NCI-H1417 treated with DMSO at 0.1 percent for 48 hours (cell line): ENCODE data around the gene ADAM22.
A peak's percentile ranks its signal among the peaks of the same experiment; 100 is the strongest.
"Not testable (repeated sequence)": the region's sequence is repeated elsewhere in the genome, so short reads cannot be mapped to it uniquely, and the experiment has no call there.

Experiments
- DNase-seq: peaks from one replicate; lab custom pipeline; 2025; lab: John Stamatoyannopoulos, UW

ADAM22 gene

DNA sequence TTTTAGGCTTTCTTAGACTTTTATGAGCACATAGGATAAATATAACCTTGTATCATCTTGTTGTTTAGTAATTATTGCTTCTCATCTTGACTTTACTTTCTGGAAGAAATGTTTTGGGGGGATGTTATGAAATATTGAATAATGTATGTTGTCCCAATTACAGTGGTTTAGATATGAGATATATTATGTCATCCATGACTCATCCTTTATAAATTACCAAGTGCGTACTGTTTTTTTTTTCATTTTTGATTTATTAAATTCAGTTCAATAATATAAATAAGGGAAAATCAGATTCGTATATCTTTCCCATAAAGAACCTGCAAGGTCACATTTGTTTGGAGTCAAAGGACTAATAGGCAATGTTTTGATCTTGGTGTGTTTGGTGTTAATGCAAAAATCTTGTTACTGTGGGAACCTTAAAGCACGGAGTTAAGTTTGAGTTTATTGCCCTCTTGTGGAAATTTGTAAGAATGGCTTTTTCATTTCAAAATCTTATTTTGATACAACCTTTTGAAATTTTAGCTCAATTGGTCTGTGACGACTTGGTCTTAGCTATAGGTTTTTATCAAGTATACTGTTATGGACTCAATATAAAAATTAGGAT, 177.2 kb downstream of the ADAM22 start:
- peak; percentile 29 for DNase-seq

DNA sequence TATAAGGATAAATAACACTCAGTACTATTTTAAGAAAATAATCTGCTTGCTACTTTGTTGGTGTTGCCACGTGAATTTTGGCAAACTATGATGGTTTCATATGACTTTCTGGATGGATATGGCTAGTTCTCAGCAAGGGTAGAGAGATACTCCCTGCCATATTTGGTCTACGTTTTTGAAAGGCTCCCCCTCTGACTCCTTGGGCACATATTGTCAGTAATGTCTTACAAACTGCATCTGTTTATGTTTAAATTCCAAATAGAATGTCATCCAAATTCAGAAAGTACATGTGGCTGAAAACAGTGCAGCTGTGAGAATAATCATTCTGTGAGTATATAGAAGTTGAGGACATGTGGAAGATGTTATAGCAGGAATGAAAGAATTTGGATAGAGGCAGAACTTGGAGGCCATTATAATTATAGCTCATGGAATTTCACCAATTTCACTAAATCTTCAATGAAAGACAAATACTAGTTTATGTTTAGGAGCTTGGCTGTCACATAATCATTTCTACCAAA, 178.0 kb downstream of the ADAM22 start:
- no peak for DNase-seq

DNA sequence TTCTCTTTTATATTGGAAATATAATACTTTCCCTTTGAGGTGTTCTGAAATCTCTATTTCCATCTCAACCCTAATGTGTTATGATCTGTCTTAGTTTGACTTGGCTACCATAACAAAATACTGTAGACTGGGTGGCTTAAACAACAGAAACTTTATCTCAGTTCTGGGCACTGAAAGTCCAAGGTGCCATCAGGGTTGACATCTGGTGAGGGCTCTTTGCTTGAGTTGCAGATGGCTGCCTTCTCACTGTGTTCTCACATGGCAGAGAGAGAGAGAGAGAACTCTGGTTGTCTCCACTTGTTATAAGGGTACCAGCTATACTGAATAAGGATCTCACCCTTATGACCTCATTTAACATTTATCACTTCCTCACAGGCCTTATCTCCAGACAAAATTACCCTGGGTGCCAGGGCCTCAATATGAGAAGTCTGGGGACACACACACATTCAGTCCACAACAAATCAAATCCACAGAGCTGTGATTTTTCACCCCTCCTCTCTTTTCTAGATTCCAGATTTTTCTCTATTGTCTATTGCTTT, 181.3 kb downstream of the ADAM22 start:
- DNase-seq: no peak

GRCh38 chr7:88115816-88116215, 181.8 kb downstream of the ADAM22 start:
- DNase-seq: no peak

DNA sequence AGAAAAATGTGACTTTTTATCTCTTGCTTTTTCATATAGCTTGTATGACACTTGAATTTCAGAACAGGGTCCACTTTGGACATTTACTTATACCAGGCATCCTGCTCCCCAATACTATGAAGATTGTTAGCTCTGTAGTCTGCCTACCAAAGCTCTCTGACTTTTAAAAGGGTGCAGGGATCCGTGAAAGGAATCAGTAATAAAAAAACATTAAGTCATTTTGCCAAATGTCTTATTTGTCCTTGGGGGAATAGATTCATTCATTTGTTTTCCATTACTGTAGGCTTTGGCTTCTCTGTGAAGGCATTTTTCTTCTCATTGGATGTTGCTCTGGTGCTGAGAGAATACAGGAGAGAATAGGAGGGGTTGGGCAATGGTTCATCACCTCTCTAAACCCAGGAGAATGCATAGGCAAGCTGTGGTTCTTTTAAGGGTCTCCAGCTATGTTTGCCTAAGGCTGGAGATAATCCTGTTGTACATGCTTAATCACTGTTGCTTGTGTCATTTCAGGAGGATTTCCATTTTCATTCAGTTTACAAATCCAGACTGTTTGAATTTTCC, 182.3 kb downstream of the ADAM22 start:
- DNase-seq: no peak

DNA sequence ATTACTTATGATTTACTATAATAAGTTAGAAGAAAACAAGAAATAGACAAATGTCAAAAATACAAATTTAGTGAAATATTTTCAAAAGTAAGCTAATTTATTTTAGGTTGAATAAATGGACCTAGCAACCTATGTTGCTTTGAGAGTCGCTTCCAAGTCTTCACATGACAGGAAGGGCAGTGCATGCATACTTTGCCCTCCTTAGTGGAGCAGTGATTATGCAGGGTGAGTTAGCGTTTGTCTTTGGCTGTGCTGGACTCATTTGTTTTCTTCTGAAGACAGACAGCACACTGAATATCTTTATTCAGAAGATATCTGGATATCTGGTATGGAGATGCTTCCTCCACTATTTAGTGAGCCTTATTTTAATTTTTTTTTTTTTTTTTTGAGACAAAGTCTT, 183.3 kb downstream of the ADAM22 start:
- no peak for DNase-seq

DNA sequence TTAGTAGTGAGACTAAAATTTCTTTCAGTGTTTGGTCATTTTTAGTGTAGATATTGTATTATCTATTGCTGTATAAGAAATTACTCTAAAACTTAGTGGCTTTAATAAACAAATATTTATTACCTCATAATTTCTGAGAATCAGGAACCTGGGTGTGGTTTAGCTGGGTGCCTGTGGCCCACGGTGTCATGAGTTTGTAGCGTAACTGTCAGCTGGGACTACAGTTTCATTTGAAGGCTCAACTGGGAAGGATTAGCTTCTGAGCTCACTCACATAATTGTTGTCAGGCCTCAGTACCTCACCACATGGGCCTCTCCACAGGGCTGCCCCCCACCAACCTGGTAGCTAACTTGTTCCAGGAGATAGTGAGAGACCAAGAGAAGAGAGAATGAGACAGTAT, 187.3 kb downstream of the ADAM22 start:
- no peak for DNase-seq

DNA sequence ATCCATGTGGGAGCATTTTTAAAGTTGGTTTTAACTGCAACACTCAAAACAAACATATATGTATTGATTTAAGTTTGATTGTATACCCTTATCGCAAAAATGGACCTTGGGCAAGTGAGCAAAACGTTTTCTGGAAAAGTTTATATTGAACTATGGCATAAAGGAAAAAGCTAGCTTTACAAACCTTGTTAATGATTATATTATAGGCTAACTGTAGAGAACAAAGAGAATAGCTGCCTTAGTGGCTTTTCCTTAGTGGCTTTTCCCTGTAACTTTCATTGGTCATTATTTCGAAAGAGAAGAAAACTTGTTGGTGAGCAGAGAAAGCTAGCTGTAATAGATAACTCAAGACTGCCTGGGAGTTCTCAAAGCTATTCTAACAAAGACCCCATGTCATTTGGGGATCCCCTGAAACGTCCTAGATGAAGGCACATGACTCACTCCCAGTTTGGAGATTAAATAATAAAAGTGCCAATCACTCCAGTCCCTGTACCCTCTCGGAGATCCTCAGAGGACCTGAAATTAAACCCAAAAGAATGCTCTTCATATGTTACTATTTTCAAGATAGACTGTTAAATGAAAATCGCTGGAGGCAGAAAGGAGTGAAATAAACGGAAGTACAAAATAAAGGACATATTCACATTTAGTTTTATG, 193.7 kb downstream of the ADAM22 start:
- no peak for DNase-seq

DNA sequence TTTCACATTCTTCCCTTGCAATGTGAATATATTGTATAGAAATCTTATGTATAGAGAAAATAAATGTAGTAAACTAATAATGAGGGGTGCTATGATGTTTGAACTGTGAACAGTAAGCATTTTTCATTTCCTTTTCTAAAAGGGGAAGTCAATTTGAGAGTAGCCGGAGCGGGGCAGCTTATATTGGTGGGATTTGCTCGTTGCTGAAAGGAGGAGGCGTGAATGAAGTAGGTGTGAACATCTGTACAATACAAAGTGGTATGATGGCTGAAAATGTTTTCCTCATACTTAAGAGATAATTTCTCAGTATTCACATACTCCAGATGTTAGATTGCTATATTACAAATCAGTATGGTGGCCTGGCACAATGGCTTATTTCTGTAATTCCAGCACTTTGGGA, 198.7 kb downstream of the ADAM22 start:
- no peak for DNase-seq

DNA sequence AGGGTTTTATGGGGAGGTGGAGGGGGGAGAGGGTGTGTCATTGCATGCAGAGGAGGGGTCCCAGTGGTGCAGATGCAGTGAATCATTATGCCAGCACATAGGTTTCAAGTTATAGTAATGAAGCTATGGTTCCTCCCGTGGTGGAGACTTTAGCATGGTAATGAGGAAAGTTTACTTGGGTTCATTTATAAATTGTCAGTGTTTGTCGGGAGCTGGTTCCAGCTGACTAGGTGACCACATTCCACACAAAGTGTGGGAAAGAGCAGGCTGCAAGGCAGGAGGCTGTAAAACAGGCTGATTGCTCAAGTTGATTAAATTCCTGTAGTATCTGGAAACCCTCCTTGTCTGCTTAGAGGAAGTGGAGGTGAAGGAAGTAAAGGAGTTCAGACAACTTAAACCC, 206.9 kb downstream of the ADAM22 start:
- no peak for DNase-seq

GRCh38 chr7:88141479-88141878, 207.4 kb downstream of the ADAM22 start:
- DNase-seq: no peak

- no peak for DNase-seq
Observed at GRCh38 chr7:88141953-88142352, 207.9 kb downstream of the ADAM22 start.

DNA sequence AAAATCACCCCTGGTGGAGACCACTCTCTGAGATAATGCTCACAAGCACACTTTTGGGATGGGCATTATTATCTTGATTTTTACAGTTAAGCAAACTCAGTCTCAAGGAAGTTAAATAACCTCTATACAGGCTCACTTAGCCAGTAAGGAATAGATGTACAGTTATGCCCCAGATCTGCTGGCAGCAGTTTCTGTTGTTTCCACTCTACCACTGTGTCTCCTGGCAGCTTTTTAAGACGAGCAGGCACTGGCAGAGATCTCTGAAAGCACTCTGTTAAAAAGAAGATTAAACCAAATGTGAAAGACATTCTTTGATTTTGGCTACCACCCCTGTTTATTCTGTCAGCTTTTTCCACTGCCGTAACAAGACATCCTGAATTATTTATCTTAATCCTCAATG, 212.6 kb downstream of the ADAM22 start:
- no peak for DNase-seq

DNA sequence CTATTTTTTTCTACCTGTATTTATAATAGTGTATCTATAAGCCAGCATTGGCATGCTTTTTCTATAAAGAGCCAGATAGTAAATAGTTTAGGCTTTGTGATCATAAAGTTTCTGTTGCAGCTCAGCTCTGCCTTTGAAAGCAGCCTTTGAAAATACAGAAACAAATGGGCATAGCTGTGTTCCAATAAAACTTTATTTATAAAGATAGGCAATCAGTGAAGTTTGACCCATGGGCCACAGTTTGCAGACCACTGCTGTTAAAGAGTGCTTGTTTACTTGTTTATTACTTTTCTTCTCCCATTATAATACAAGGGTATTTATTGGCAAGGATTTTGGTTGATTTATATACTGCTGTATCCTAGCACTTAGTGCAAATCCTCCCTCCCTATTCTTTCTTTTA, 213.3 kb downstream of the ADAM22 start:
- no peak for DNase-seq

- DNase-seq: no peak
Observed at GRCh38 chr7:88147949-88148348, 213.9 kb downstream of the ADAM22 start.

- DNase-seq: no peak
Observed at GRCh38 chr7:88150033-88150432, 216.0 kb downstream of the ADAM22 start.

- no peak for DNase-seq
Observed at GRCh38 chr7:88151119-88151790, 217.2 kb downstream of the ADAM22 start.

GRCh38 chr7:88153378-88153777, 219.3 kb downstream of the ADAM22 start:
- DNase-seq: no peak

DNA sequence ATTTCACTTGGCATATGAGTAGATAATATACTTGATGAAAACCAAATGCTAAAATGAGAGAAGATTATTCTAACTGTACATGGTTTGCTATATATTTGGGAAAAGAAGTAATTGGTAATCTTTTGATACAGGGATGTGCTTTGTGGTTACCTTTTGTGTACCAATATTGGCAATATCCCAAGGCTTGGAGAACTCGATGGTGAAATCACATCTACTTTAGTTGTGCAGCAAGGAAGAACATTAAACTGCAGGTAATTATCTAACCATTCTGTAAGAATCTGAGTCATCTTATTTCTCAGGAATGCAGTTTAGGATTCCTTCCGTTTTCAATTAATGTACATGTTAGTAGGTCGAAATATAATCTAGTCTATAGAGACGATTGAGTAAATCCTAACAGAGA, 221.7 kb downstream of the ADAM22 start:
- no peak for DNase-seq

DNA sequence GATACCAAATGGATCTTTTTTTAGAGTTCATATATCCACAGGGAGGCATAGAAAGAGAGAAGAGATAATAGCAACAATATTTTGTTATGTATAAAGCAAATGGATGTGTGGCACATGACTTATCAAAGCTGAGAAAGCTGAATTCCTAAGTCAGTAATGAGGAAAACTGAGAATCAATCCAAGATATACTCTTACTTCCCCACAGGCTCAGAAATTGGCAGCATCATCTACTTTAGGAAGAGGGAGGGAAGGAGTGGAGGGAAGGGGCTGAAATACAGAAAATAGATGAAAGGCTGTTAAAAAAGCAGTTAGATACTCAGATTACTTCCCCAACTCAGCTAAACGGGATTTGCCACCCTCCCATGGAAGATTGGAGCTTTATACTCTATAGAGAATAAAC, 222.3 kb downstream of the ADAM22 start:
- no peak for DNase-seq

GRCh38 chr7:88159741-88160140, 225.7 kb downstream of the ADAM22 start:
- DNase-seq: not testable (repeated sequence)

GRCh38 chr7:88165697-88166096, 231.6 kb downstream of the ADAM22 start:
- DNase-seq: no peak

DNA sequence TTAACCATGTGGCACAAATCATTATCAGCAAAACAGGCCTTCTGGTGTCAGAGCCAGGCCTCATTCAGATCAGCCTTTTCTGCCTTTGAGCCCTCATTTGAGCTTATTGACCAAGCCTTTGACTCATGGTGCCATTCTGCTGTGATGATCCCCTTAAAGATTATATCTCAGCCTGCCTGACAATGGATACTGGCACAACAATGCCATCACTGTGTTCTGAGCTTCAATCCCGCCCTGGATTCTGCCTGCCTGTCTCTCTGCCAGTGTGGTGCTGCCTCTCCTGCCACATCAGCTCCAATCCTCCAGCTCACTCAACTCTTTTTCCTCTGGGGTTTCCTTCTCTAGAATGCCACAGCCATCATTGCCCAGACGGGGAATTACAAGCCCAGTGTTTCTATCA, 233.2 kb downstream of the ADAM22 start:
- no peak for DNase-seq
